NCI-H146 treated with DMSO at 0.1 percent for 48 hours (cell line): ENCODE data around the gene DNAH7.

Source experiments
- DNase-seq: peaks from one replicate; lab custom pipeline; 2025; ENCODE audit not compliant: unreplicated experiment; lab: John Stamatoyannopoulos, UW

Gene DNAH7

GRCh38 chr2:196079052-196079451 lies 10.4 kb upstream of the DNAH7 start:
- DNase-seq = no peak

- no peak for DNase-seq
These were observed 9.2 kb upstream of the DNAH7 start for GRCh38 chr2:196077821-196078220.

- DNase-seq = no peak
These were observed 8.3 kb upstream of the DNAH7 start for GRCh38 chr2:196076778-196077568.

GRCh38 chr2:196075196-196075595 lies 6.6 kb upstream of the DNAH7 start:
- no peak for DNase-seq

GRCh38 chr2:196074631-196075030 lies 6.0 kb upstream of the DNAH7 start:
- DNase-seq = no peak

- no peak for DNase-seq
These were observed 4.9 kb upstream of the DNAH7 start for GRCh38 chr2:196073521-196073920.

GRCh38 chr2:196067088-196067382 lies 1.6 kb downstream of the DNAH7 start:
- DNase-seq = no peak

GRCh38 chr2:196066291-196067087 lies 2.1 kb downstream of the DNAH7 start:
- DNase-seq = no peak

GRCh38 chr2:196063773-196064172 lies 4.9 kb downstream of the DNAH7 start:
- no peak for DNase-seq

GRCh38 chr2:196059491-196059960 lies 9.1 kb downstream of the DNAH7 start:
- no peak for DNase-seq

- no peak for DNase-seq
These were observed 14.0 kb downstream of the DNAH7 start for GRCh38 chr2:196054631-196055030.

- no peak for DNase-seq
These were observed 22.3 kb downstream of the DNAH7 start for GRCh38 chr2:196046123-196046917.

GRCh38 chr2:196041786-196042185 lies 26.9 kb downstream of the DNAH7 start:
- DNase-seq = no peak

GRCh38 chr2:196040218-196040617 lies 28.4 kb downstream of the DNAH7 start:
- no peak for DNase-seq

GRCh38 chr2:196036442-196036841 lies 32.2 kb downstream of the DNAH7 start:
- DNase-seq = no peak

- DNase-seq = no peak
These were observed 50.6 kb downstream of the DNAH7 start for GRCh38 chr2:196018037-196018436.

- DNase-seq = no peak
These were observed 56.3 kb downstream of the DNAH7 start for GRCh38 chr2:196012314-196012713.

GRCh38 chr2:196000551-196000950 lies 68.1 kb downstream of the DNAH7 start:
- DNase-seq = no peak

- DNase-seq = no peak
These were observed 70.6 kb downstream of the DNAH7 start for GRCh38 chr2:195998070-195998469.

GRCh38 chr2:195995499-195995898 lies 73.1 kb downstream of the DNAH7 start:
- no peak for DNase-seq

GRCh38 chr2:195993623-195994022 lies 75.0 kb downstream of the DNAH7 start:
- DNase-seq = no peak

- no peak for DNase-seq
These were observed 82.9 kb downstream of the DNAH7 start for GRCh38 chr2:195985741-195986140.
